HG02981 (cell line): ENCODE data around the gene DTL.

ENCODE experiments used
- ATAC-seq: cut with Tn5 transposase; IDR thresholded peaks from one replicate; pipeline ENCODE4 v1.9.1; 2021; ENCODE audit warnings: mild to moderate bottlenecking, moderate library complexity; ENCODE audit not compliant: unreplicated experiment

Gene DTL

DNA sequence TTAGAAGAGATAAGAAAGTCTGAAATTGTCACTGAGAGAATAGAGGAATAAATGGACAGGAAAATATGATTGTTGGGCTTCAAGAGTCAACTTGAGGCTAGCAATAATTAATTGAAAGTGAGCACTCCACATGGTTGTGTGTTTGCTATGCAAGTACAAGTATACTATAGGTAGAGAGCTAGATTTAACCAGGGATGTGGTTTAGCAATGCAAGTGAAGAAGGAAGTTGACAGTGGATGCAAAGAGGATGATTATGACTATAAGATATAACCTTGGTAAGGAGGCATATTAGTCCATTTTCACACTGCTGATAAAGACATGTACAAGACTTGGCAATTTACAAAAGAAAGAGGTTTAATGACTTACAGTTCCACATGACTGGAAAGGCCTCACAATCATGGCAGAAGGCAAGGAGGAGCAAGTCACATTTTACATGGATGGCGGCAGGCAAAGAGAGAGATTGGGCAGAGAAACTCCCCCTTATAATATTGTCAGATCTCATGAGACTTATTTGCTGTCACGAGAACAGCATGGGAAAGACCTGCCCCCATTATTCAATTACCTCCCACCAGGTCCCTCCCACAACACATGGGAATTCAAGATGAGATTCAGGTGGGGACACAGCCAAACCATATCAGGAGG lies 47.3 kb downstream of the DTL start:
- ATAC-seq, result no peak

DNA sequence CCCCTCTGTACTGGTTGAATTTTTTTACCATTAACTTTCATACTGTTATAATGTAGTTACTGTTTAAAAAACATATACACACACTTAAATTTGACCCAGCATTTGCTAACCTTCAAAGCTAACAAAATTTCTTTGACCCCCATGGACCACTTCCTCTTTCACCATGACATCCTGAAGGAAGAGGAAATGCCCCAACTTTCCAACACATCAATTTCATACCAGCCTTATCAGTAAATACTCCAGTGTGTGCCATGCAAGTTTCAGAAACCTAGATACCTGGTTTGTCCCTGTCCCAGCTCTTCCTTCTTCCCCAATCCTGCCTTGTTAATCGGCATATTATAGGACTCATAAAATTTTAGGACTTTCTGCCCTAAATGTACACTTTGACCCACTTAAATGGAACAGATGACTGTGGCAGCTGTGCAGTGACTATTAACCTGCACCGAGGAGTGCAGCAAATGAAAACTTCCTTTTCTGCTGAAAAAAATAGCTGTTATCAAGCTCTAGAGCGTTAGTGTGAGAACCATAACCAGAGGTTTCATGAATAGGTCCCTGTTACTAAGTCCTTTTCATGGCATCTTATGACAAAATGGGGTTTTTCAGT lies 54.1 kb downstream of the DTL start:
- no peak for ATAC-seq

- no peak for ATAC-seq
Observed at GRCh38 chr1:212091438-212092121, 56.0 kb downstream of the DTL start.

- no peak for ATAC-seq
Observed at GRCh38 chr1:212097360-212097759, 61.8 kb downstream of the DTL start.

DNA sequence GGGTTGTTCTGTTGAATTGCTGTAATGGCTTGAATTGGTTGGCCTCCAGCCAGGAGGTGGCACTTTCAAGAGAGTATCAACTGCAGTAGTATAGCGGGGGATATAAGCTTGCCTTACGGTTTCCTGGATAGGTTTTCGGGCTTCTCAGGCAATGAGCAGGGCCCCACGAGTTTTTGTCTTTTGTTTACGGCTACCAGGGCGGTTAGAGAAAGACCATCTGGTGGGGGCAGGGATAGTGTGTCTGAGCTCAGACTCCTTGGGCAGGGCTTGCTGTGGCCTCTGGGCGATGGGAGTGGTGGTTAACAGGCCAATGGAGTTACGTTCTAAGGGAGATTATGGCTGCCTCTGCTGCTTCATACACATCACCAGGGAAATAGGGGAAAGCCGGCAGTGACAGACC lies 62.8 kb downstream of the DTL start:
- ATAC-seq, result no peak

GRCh38 chr1:212098771-212099170 lies 63.2 kb downstream of the DTL start:
- ATAC-seq, result no peak

DNA sequence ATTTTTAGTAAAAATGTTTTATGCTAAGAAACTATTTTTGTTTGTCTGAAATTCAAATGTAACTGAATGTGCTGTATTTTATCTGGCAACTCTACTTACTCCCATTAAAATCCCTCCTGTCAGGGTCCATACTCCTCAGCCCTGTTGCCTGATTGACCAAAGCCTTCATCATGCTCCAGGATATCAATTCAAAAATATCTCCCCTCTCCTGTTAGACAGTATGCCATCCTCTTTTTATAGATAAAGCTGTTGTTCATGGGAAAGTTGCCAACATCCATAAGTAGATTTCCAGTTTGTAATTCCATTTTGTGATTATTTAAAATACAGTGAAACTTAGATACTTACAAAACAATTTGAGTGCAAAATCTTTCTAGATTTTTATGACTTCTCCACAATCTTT lies 65.7 kb downstream of the DTL start:
- ATAC-seq, result no peak

DNA sequence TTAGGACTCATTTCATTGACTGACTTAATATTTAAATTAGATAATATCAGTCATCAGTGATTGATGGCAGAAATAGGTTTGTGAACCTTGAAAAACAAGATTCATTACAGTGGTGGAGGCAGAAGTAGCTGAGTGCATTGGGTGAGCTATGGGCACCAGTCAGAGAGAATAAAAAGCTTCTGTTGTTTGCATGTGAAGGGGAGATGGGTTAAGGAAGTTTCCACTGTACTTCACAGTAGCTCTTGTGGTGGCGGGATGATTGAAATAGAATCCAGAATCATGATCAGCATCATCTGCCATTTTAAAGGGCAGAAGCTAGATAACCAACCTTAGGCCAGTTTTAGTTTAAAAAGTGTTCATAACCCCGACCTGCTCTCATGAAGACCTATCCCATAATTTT lies 66.2 kb downstream of the DTL start:
- ATAC-seq, result no peak

DNA sequence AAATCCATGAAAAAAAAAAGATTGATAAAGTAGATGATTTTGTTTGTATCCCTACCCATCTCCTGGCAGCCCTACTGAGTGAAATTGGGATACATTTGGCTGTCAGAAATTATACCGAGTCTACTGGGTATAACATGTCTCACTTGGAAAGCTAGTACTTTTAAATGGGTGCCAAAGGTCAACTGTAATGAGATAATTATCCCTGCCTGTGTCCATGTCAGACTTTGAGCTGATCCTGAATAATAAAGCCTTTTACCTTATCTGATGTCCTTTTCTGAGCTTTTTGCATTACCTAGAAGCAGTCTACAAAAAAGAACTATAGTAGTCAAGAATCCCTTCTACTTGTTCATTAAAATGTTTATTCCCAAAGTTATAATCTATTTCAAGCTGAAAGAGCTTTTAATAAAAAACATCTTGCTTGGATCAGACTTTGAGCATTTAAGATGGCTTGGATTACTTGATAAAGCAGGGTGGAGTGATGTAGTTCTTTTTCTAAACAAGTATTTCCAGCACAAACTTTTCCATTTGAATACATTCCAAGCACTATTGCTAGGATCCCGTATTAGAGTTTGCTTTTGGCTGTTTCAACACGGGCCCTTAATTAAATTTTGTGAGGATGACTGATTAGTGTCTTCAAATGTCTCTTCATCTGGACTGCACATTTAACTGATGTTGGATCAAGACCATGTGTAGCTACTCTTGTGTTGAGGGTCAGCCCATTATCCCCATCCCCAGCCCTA lies 69.2 kb downstream of the DTL start:
- ATAC-seq, result no peak

DNA sequence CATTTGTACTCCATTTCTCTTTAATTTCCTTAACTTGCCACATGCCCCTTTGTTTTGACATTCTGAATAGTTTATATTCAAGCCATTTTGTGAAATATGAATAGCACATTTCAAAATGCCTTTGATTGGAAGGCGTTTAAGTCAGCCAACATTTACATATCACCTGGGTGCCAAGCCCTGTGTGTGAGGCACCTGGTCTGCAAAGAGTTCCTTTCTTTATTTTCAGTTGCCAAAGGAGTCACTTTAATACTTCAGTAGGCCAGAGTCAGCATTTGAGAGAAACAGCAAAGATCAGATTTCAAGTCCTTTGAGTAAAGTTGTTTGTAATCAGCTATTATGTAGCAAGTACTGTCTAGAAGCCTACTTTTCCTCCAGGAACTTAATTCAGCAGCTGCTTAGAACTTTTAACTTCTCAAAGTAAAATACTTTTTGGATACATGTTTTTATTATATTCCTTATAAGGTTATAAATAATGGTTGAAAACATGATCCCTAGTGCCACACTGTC lies 70.8 kb downstream of the DTL start:
- no peak for ATAC-seq

GRCh38 chr1:212107481-212107880 lies 71.9 kb downstream of the DTL start:
- ATAC-seq, result no peak

DNA sequence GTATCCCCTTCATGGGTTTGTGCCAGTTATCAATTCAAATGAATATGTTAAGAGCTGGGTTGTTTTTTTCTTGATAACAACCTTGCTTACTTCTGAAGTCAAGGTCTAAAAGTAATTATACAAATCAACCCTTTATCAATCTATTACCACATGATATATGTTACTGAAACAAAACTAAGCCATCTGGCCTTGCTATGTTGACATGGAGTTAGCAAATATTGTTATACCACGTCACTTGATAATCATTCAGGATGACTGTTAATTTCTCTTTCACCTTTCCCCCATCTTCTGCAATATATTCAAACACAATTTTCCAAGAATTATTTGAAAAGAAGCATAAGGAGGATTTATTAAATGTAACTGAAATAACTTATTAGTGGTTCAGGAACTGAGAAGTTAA lies 72.6 kb downstream of the DTL start:
- ATAC-seq, result no peak

DNA sequence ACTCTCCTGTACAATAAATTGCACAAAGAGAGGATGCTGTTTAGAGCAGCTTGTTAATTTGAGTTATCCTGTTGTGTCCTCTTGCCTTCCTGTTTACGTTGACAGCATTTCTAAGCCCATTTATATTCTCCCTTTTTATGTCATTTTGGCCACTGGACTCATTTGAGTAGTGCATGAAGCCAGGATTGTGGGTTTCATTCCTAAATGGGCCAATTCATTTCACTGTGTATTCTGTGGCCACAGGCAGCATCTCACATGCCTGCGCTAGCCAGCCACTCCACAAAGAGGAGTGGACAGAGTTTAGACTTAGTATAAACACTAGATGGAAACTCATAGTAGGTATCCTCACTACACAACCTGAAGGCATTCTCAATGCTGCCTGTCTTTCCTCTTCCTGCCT lies 73.4 kb downstream of the DTL start:
- no peak for ATAC-seq

GRCh38 chr1:212109728-212110127 lies 74.2 kb downstream of the DTL start:
- ATAC-seq, result no peak

- no peak for ATAC-seq
Observed at GRCh38 chr1:212110617-212111016, 75.1 kb downstream of the DTL start.

DNA sequence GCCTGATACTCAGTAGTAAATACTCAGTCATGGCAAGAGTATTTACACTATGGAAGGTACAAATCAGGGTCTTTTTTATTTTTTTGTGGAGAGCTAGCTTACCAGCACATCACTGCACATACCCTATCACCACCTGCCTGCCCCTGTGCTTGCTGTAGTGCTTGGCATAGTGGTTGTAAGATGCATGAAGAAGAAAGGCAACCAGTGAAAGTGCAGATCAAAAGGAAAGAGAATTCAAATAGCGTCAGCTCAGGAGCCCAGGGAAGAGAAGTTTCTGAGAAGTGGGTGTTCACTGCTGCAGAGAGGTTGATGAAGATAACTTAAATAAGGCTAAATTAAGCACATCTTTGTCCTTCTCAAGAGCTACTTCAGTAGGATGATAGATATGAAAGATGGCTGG lies 76.0 kb downstream of the DTL start:
- ATAC-seq, result no peak

GRCh38 chr1:212113706-212114105 lies 78.2 kb downstream of the DTL start:
- no peak for ATAC-seq

DNA sequence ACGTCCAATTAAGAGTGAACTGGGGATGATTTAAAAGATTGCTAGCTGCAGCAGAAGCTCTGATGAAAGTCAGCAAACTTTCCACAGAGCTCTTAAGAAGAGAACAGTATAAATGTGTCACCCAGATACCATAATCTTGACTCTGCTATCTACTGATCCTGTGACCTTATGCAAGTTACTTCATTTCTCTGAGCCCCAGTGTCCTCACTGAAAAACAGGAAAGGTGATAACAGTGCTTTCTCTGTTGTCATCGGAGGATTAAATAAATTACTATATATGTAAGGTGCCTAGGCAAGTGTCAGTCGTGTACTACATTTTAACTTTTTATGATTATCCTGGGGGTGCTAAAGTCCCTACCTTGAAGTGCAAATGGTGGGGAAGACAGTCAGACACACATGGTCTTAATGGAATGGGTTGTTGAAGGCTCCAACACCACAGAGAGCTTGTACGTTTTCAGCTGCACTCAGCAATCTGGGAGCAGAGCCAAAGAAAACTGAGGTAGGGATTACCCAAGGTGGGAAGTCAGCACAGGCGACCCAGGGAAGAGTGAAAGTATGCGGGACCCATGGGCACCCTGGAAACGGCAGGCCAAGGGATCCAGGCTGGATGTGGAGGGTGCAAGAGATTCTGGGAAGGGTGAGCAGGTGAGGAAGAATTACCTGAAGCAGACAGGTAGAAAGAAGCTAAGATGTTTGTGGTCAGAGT lies 82.8 kb downstream of the DTL start:
- no peak for ATAC-seq

DNA sequence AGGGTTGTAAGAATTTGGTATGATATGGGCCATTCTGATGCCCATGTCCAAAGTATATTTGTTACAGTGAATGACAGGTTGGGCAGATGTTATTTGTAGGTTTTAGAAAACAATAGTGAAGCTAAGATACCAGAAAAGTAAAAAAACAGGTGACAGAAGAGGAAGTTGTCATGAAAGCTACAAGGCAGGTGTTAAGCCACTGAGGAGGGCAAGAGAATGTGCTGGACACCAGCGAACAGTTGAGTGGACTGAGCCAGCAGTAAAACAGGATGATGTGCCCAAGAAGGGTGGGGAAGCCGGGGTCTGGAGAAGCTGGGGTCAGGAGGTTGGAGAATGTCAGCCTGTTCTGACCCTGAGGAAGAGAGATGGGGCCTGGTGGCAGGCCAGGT lies 83.3 kb downstream of the DTL start:
- no peak for ATAC-seq

DNA sequence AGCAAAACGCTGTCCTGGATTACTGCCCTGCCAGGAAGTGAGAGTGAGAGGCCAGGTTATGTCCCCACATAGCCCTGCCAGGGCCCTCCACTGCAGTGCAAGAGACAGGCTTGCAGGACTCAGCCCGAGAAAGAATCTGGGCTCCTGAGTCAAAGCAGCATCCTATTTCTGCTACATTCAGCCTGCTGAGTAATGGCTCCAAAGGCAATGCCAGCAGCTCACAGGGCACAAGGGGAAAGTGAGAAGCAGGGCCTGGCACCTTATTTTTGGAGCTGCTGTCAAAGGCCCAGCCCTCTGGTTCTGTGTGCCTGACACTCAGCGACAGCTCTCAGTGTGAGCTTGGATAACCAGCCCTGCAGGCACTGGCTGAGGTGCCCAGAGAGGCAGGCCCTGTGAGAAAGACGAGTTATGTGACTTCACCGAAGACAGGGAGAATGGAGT lies 83.9 kb downstream of the DTL start:
- no peak for ATAC-seq

- ATAC-seq, result no peak
Observed at GRCh38 chr1:212119863-212120262, 84.3 kb downstream of the DTL start.
